SKM-1 (cell line): ENCODE measurements around the gene MAP2K5.
A peak's percentile ranks its signal among the peaks of the same experiment; 100 is the strongest.

ENCODE experiments used
- DNase-seq: peaks from one replicate; lab custom pipeline; 2025; ENCODE audit not compliant: unreplicated experiment; lab: John Stamatoyannopoulos, UW

MAP2K5 gene

GRCh38 chr15:67832897-67833709, 290.6 kb downstream of the MAP2K5 start:
- no peak for DNase-seq

- no peak for DNase-seq
These were observed 291.4 kb downstream of the MAP2K5 start for GRCh38 chr15:67833710-67834511.

GRCh38 chr15:67834581-67835296, 292.2 kb downstream of the MAP2K5 start:
- DNase-seq: no peak

GRCh38 chr15:67835297-67836133, 293.0 kb downstream of the MAP2K5 start:
- no peak for DNase-seq

- no peak for DNase-seq
These were observed 293.6 kb downstream of the MAP2K5 start for GRCh38 chr15:67836134-67836455.

GRCh38 chr15:67836477-67836876, 294.0 kb downstream of the MAP2K5 start:
- peak; percentile 27 for DNase-seq

- no peak for DNase-seq
These were observed 294.5 kb downstream of the MAP2K5 start for GRCh38 chr15:67836955-67837354.

GRCh38 chr15:67838789-67839332, 296.4 kb downstream of the MAP2K5 start:
- DNase-seq: peak; percentile 39

GRCh38 chr15:67839499-67839928, 297.0 kb downstream of the MAP2K5 start:
- DNase-seq: peak; percentile 52

GRCh38 chr15:67839929-67840748, 297.6 kb downstream of the MAP2K5 start, which contains the start of gene RNU6-1:
RNU6-1 (minus strand) TSS chr15:67840045.
- peak; percentile 93 for DNase-seq

- DNase-seq: no peak
These were observed 298.4 kb downstream of the MAP2K5 start for GRCh38 chr15:67840749-67841512.

GRCh38 chr15:67841513-67841762, 298.9 kb downstream of the MAP2K5 start:
- no peak for DNase-seq

GRCh38 chr15:67843092-67843501, 300.6 kb downstream of the MAP2K5 start:
- DNase-seq: no peak

GRCh38 chr15:67843571-67844387, 301.3 kb downstream of the MAP2K5 start:
- DNase-seq: no peak

GRCh38 chr15:67845974-67846373, 303.5 kb downstream of the MAP2K5 start:
- DNase-seq: no peak

GRCh38 chr15:67849538-67849937, 307.0 kb downstream of the MAP2K5 start:
- DNase-seq: no peak

GRCh38 chr15:67850336-67850735, 307.8 kb downstream of the MAP2K5 start:
- DNase-seq: no peak

- DNase-seq: peak; percentile 33
These were observed 308.6 kb downstream of the MAP2K5 start for GRCh38 chr15:67850994-67851571.
